Measurements from ENCODE around the gene PHAF1. TPM values are rescaled to one million over a fixed set of nuclear protein-coding genes. Genes with fewer than 3 reads are reported as not detected.

Gene PHAF1
- total RNA-seq, 5 donors from 2014 or later (not counting 1 experiment from before 2014, with no cell fraction given): 19.4 to 23.0 (median 20.1) TPM

- H3K36me3 ChIP-seq (ENCODE audit: control insufficient read depth in 2 of 2, extremely low read depth in 1 of 2, insufficient read depth in 1 of 2, low read length in 1 of 2): no peaks in the 10 kb centered on the region
- no peaks in the 10 kb centered on the region for H3K9me3 ChIP-seq
- POLR2A ChIA-PET: interaction anchor here (0.5 to 0.7 kb wide), 2 partner anchors 76 to 413 kb away, joined by 3 to 9 read pairs; no protein-coding TSS in a partner anchor
- no peaks in the 10 kb centered on the region for H3K36me3 Mint-ChIP-seq
- H3K4me1 ChIP-seq (ENCODE audit: control insufficient read depth in 1 of 2, extremely low read depth in 1 of 2, insufficient read depth in 2 of 2, low read length in 2 of 2): peaks cover 10 to 24% of the 10 kb centered on the region in 2 experiments
- peak overlapping the region in 1 of 2 donors; percentile 88 for H3K27ac Mint-ChIP-seq
- DNase-seq (peak in 1 of 35 experiments; percentile 1), ATAC-seq (replicated peaks in 1 of 4) (no peak)
- H3K4me3 Mint-ChIP-seq: peak overlapping the region; percentile 85 to 94 (median 94)
- H3K9me3 Mint-ChIP-seq: no peaks in the 10 kb centered on the region
- 80% methylated on average over 9 of the region's 18 CpGs for WGBS (ENCODE audit: insufficient coverage)
- CTCF ChIA-PET: no interaction called here
- H3K27me3 ChIP-seq (replicated peaks in 1 of 2; ENCODE audit: control insufficient read depth in 2 of 2, extremely low read depth in 1 of 2, insufficient read depth in 2 of 2, low read length in 1 of 2): peaks cover 0 to 3% of the 10 kb centered on the region in 2 experiments
- no peaks in the 10 kb centered on the region for H3K27me3 Mint-ChIP-seq
- peak overlapping the region; percentile 34 for H3K27ac ChIP-seq (ENCODE audit: low read length)
- H3K4me3 ChIP-seq (ENCODE audit: control insufficient read depth in 1 of 2, extremely low read depth in 1 of 2, low read length in 1 of 2): peak overlapping the region; percentile 92 to 99
- H3K4me1 Mint-ChIP-seq: peaks cover 24 to 38% (median 28%) of the 10 kb centered on the region in 3 donors
These were observed 772 bp upstream of the PHAF1 start for GRCh38 chr16:67108931-67109406.

- Histone ChIP-seq H3K9me3 (no peaks in the 10 kb centered on the region), H3K27me3 (replicated peaks in 1 of 2; ENCODE audit: control insufficient read depth in 2 of 2, extremely low read depth in 1 of 2, insufficient read depth in 2 of 2, low read length in 1 of 2) (peaks cover 0 to 3% of the 10 kb centered on the region in 2 experiments), H3K4me1 (ENCODE audit: control insufficient read depth in 1 of 2, extremely low read depth in 1 of 2, insufficient read depth in 2 of 2, low read length in 2 of 2) (peaks cover 10 to 24% of the 10 kb centered on the region in 2 experiments), H3K4me3 (ENCODE audit: control insufficient read depth in 1 of 2, extremely low read depth in 1 of 2, low read length in 1 of 2) (no peak overlapping the region), H3K36me3 (ENCODE audit: control insufficient read depth in 2 of 2, extremely low read depth in 1 of 2, insufficient read depth in 1 of 2, low read length in 1 of 2) (peaks cover 3 to 6% of the 10 kb centered on the region in 2 donors), H3K27ac (ENCODE audit: low read length) (no peak overlapping the region)
- DNase-seq: no peak
- Mint-ChIP-seq H3K36me3 (no peaks in the 10 kb centered on the region), H3K9me3 (no peaks in the 10 kb centered on the region), H3K4me3 (no peak overlapping the region), H3K27ac (no peak overlapping the region), H3K4me1 (peaks cover 46 to 50% (median 50%) of the 10 kb centered on the region in 3 donors), H3K27me3 (no peaks in the 10 kb centered on the region)
- no CpG with 5 or more reads among the region's 4 CpGs for WGBS (ENCODE audit: insufficient coverage)
- ChIA-PET POLR2A (no interaction called here), CTCF (interaction anchor here (0.5 to 0.7 kb wide), 4 partner anchors 14 to 80 kb away, joined by 3 to 6 read pairs (median 4); no protein-coding TSS in a partner anchor)
- ATAC-seq (replicated peaks in 1 of 4): no peak
These were observed 2.3 kb downstream of the PHAF1 start for GRCh38 chr16:67111951-67112444.

GRCh38 chr16:67112591-67113399 lies 3.1 kb downstream of the PHAF1 start:
- peaks cover 3 to 6% of the 10 kb centered on the region in 2 donors for H3K36me3 ChIP-seq (ENCODE audit: control insufficient read depth in 2 of 2, extremely low read depth in 1 of 2, insufficient read depth in 1 of 2, low read length in 1 of 2)
- CTCF ChIA-PET: interaction anchor here in 1 of 2 donors (0.5 kb wide), 2 partner anchors 14 to 60 kb away, joined by 3 to 5 read pairs; no protein-coding TSS in a partner anchor
- no peak overlapping the region for H3K4me3 ChIP-seq (ENCODE audit: control insufficient read depth in 1 of 2, extremely low read depth in 1 of 2, low read length in 1 of 2)
- POLR2A ChIA-PET: interaction anchor here in 1 of 2 donors (0.7 kb wide), 1 partner anchor 63 kb away, joined by 4 read pairs; no protein-coding TSS in a partner anchor
- no peaks in the 10 kb centered on the region for H3K27me3 Mint-ChIP-seq
- H3K4me1 ChIP-seq (ENCODE audit: control insufficient read depth in 1 of 2, extremely low read depth in 1 of 2, insufficient read depth in 2 of 2, low read length in 2 of 2): peaks cover 10 to 24% of the 10 kb centered on the region in 2 experiments
- H3K27me3 ChIP-seq (replicated peaks in 1 of 2; ENCODE audit: control insufficient read depth in 2 of 2, extremely low read depth in 1 of 2, insufficient read depth in 2 of 2, low read length in 1 of 2): peaks cover 0 to 3% of the 10 kb centered on the region in 2 experiments
- H3K36me3 Mint-ChIP-seq: no peaks in the 10 kb centered on the region
- no peak for DNase-seq
- no peak overlapping the region for H3K4me3 Mint-ChIP-seq
- H3K27ac Mint-ChIP-seq: no peak overlapping the region
- no peak overlapping the region for H3K27ac ChIP-seq (ENCODE audit: low read length)
- no peaks in the 10 kb centered on the region for H3K9me3 Mint-ChIP-seq
- H3K9me3 ChIP-seq: no peaks in the 10 kb centered on the region
- no peak for ATAC-seq (replicated peaks in 1 of 4)
- peaks cover 46 to 50% (median 50%) of the 10 kb centered on the region in 3 donors for H3K4me1 Mint-ChIP-seq
- 100% methylated on average over 1 of the region's 4 CpGs for WGBS (ENCODE audit: insufficient coverage)

- Histone ChIP-seq H3K36me3 (ENCODE audit: control insufficient read depth in 2 of 2, extremely low read depth in 1 of 2, insufficient read depth in 1 of 2, low read length in 1 of 2) (peaks cover 3 to 6% of the 10 kb centered on the region in 2 donors), H3K9me3 (no peaks in the 10 kb centered on the region), H3K27ac (ENCODE audit: low read length) (no peak overlapping the region), H3K4me3 (ENCODE audit: control insufficient read depth in 1 of 2, extremely low read depth in 1 of 2, low read length in 1 of 2) (no peak overlapping the region), H3K27me3 (replicated peaks in 1 of 2; ENCODE audit: control insufficient read depth in 2 of 2, extremely low read depth in 1 of 2, insufficient read depth in 2 of 2, low read length in 1 of 2) (no peaks in the 10 kb centered on the region), H3K4me1 (ENCODE audit: control insufficient read depth in 1 of 2, extremely low read depth in 1 of 2, insufficient read depth in 2 of 2, low read length in 2 of 2) (peaks cover 6 to 16% of the 10 kb centered on the region in 2 experiments)
- POLR2A ChIA-PET: no interaction called here
- 81% methylated on average over 2 of the region's 2 CpGs for WGBS (ENCODE audit: insufficient coverage)
- peaks cover 43 to 50% (median 48%) of the 10 kb centered on the region in 3 donors for H3K4me1 Mint-ChIP-seq
- no peak overlapping the region for H3K27ac Mint-ChIP-seq
- no peak overlapping the region for H3K4me3 Mint-ChIP-seq
- ATAC-seq (replicated peaks in 1 of 4) (no peak), DNase-seq (no peak)
- peaks cover 7% of the 10 kb centered on the region for H3K36me3 Mint-ChIP-seq
- no peaks in the 10 kb centered on the region for H3K27me3 Mint-ChIP-seq
- no peaks in the 10 kb centered on the region for H3K9me3 Mint-ChIP-seq
- CTCF ChIA-PET: no interaction called here
These were observed 5.1 kb downstream of the PHAF1 start for GRCh38 chr16:67114793-67115192.

- Histone ChIP-seq H3K27me3 (replicated peaks in 1 of 2; ENCODE audit: control insufficient read depth in 2 of 2, extremely low read depth in 1 of 2, insufficient read depth in 2 of 2, low read length in 1 of 2) (no peaks in the 10 kb centered on the region), H3K27ac (ENCODE audit: low read length) (no peak overlapping the region), H3K36me3 (ENCODE audit: control insufficient read depth in 2 of 2, extremely low read depth in 1 of 2, insufficient read depth in 1 of 2, low read length in 1 of 2) (peaks cover 9 to 10% of the 10 kb centered on the region in 2 donors), H3K4me3 (ENCODE audit: control insufficient read depth in 1 of 2, extremely low read depth in 1 of 2, low read length in 1 of 2) (no peak overlapping the region), H3K9me3 (no peaks in the 10 kb centered on the region), H3K4me1 (ENCODE audit: control insufficient read depth in 1 of 2, extremely low read depth in 1 of 2, insufficient read depth in 2 of 2, low read length in 2 of 2) (peaks cover 1 to 9% of the 10 kb centered on the region in 2 experiments)
- Mint-ChIP-seq H3K27ac (peak overlapping the region in 1 of 2 donors; percentile 31), H3K36me3 (peaks cover 16% of the 10 kb centered on the region), H3K4me3 (no peak overlapping the region), H3K4me1 (peaks cover 40 to 44% (median 42%) of the 10 kb centered on the region in 3 donors), H3K9me3 (no peaks in the 10 kb centered on the region), H3K27me3 (no peaks in the 10 kb centered on the region)
- DNase-seq: no peak
- 97% methylated on average over 4 of the region's 7 CpGs for WGBS (ENCODE audit: insufficient coverage)
- ChIA-PET CTCF (interaction anchor here in 1 of 2 donors (1.4 kb wide), 1 partner anchor 40 kb away, joined by 3 read pairs; no protein-coding TSS in a partner anchor), POLR2A (no interaction called here)
- no peak for ATAC-seq (replicated peaks in 1 of 4)
These were observed 5.9 kb downstream of the PHAF1 start for GRCh38 chr16:67115639-67116038.
